ENCODE measurements around the gene AQP1.

The AQP1 gene

GRCh38 chr7:30970594-30971094, 59.0 kb downstream of the AQP1 start:
- DNase-seq (ENCODE audit: low read depth) = no peak
- TF ChIP-seq CTCF (conservative IDR thresholded peaks at IDR 0.05; ENCODE audit: low read depth, low read length) = no peak
- H3K4me3 ChIP-seq (ENCODE audit: low read length) = no peak overlapping the region

- no peak overlapping the region for H3K4me3 ChIP-seq (ENCODE audit: low read length)
- no peak for TF ChIP-seq CTCF (conservative IDR thresholded peaks at IDR 0.05; ENCODE audit: low read depth, low read length)
- DNase-seq (ENCODE audit: low read depth) = no peak
These were observed 59.8 kb downstream of the AQP1 start for GRCh38 chr7:30971440-30971839.

- no peak for DNase-seq (ENCODE audit: low read depth)
- no peak overlapping the region for H3K4me3 ChIP-seq (ENCODE audit: low read length)
- no peak for TF ChIP-seq CTCF (conservative IDR thresholded peaks at IDR 0.05; ENCODE audit: low read depth, low read length)
These were observed 60.3 kb downstream of the AQP1 start for GRCh38 chr7:30971840-30972563.

- no peak overlapping the region for H3K4me3 ChIP-seq (ENCODE audit: low read length)
- no peak for DNase-seq (ENCODE audit: low read depth)
- TF ChIP-seq CTCF (conservative IDR thresholded peaks at IDR 0.05; ENCODE audit: low read depth, low read length) = no peak
These were observed 61.6 kb downstream of the AQP1 start for GRCh38 chr7:30973292-30973691.

- TF ChIP-seq CTCF (conservative IDR thresholded peaks at IDR 0.05; ENCODE audit: low read depth, low read length) = no peak
- DNase-seq (ENCODE audit: low read depth) = no peak
- no peak overlapping the region for H3K4me3 ChIP-seq (ENCODE audit: low read length)
These were observed 62.3 kb downstream of the AQP1 start for GRCh38 chr7:30973791-30974604.

GRCh38 chr7:30974605-30975255, 63.1 kb downstream of the AQP1 start:
- H3K4me3 ChIP-seq (ENCODE audit: low read length) = no peak overlapping the region
- peak; percentile 88 for TF ChIP-seq CTCF (conservative IDR thresholded peaks at IDR 0.05; ENCODE audit: low read depth, low read length)
- no peak for DNase-seq (ENCODE audit: low read depth)

All from retinal pigment epithelial cell (primary cell).